VCaP (cell line): ENCODE data around the gene HRK.

Experiments used
- H3K27ac ChIP-seq: fragments of 450-650 bp; 2 replicates; pipeline ENCODE4 v1.5.1; 2017
- CTCF ChIP-seq: fragments of 450-650 bp; conservative IDR thresholded peaks from 2 replicates; pipeline ENCODE4 v1.5.1; 2017; ENCODE audit warnings: mild to moderate bottlenecking, moderate library complexity

HRK gene

GRCh38 chr12:116864371-116865160 lies 16.7 kb downstream of the HRK start:
- no peak for TF ChIP-seq CTCF
- H3K27ac ChIP-seq = no peak overlapping the region

- H3K27ac ChIP-seq = no peak overlapping the region
- peak; percentile 50; the same call in 1 of the 2 replicates for TF ChIP-seq CTCF
Measured at GRCh38 chr12:116863275-116863767, 17.9 kb downstream of the HRK start.

DNA sequence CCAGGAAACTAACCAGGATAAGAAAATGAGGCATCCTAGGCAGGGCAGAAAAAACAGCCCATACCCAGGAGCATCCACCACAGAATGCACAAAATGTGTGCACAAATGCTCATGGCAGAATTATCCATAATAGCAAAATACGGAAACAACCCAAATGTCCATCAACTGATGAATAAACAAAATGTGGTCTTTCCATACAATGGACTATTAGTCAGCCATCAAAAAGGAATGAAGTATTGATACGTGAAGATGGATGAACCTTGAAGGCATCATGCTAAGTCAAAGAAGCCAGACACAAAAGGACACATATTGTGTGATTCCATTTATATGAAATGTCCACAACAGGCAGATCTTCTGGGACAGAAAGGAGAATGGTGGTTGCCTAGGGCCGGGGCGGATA lies 19.1 kb downstream of the HRK start:
- H3K27ac ChIP-seq = no peak overlapping the region
- TF ChIP-seq CTCF = no peak

- no peak overlapping the region for H3K27ac ChIP-seq
Measured at GRCh38 chr12:116861320-116861719, 19.9 kb downstream of the HRK start.

GRCh38 chr12:116860263-116860662 lies 21.0 kb downstream of the HRK start:
- TF ChIP-seq CTCF = no peak
- no peak overlapping the region for H3K27ac ChIP-seq

More at GRCh38 chr12:116861320-116861719, 19.9 kb downstream of the HRK start:
- no peak for TF ChIP-seq CTCF

- TF ChIP-seq CTCF = no peak
- H3K27ac ChIP-seq = no peak overlapping the region
Measured at GRCh38 chr12:116859079-116859478, 22.2 kb downstream of the HRK start.

DNA sequence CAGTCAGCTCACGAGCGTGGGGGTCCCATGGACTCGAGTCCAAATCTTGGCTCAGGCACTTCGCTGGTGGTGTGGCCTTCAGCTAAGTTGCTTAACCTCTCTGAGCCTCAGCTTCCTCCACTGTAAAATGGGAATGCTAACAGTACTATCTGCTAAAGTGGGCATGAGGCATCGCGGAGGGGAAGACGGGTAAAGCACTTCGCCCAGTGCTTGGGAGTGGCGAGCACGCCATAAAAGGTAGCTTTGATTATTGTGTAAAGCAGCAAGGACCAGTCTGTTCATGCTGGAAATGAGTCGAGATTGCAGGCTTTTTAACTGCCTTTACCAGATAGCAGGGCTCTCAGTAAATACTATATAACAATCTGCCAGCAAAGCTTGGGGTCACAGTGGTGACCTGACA lies 24.5 kb downstream of the HRK start:
- TF ChIP-seq CTCF = no peak
- no peak overlapping the region for H3K27ac ChIP-seq
